C4-2B (cell line): ENCODE data around the gene FGD5.

Experiments
- CTCF ChIP-seq: fragments of 450-650 bp; conservative IDR thresholded peaks from 2 replicates; pipeline ENCODE4 v1.5.1; 2017; ENCODE audit warnings: mild to moderate bottlenecking
- ZFX ChIP-seq: fragments of 450-650 bp; IDR thresholded peaks from 2 replicates; pipeline ENCODE4 v1.6.1; 2017

GRCh38 chr3:14913926-14914778 is 95.4 kb downstream of the FGD5 start:
- TF ChIP-seq CTCF, result no peak; the same call in 1 of the 2 replicates
- no peak for TF ChIP-seq ZFX
